Neural cell (in vitro differentiated cells): Measurements from ENCODE around the gene NR2C2AP.

ENCODE experiments used
- CTCF ChIP-seq: fragments of 450-650 bp; IDR thresholded peaks from 2 replicates; pipeline ENCODE4 v1.5.1; 2014; ENCODE audit warnings: antibody characterized with exemption, mild to moderate bottlenecking, moderate library complexity; ENCODE audit not compliant: poor library complexity, severe bottlenecking
- POLR2AphosphoS5 ChIP-seq: IDR thresholded peaks from 2 replicates; pipeline ENCODE4 v1.6.1; 2012
- RAD21 ChIP-seq: fragments of 450-650 bp; conservative IDR thresholded peaks from 2 replicates; pipeline ENCODE4 v1.6.1; 2014; ENCODE audit warnings: antibody characterized with exemption, mild to moderate bottlenecking, moderate library complexity
- TAF1 ChIP-seq: IDR thresholded peaks from 2 replicates; pipeline ENCODE4 v1.6.1; 2012; ENCODE audit warnings: low read depth

GRCh38 chr19:19209372-19209771 is 6.2 kb upstream of the NR2C2AP start:
- TF ChIP-seq POLR2AphosphoS5 (no peak), CTCF (no peak), RAD21 (no peak), TAF1 (no peak)
